Right atrium auricular region (tissue), 2 donors: ENCODE measurements around the gene SFXN5. TPM values are rescaled to one million over a fixed set of nuclear protein-coding genes. Genes with fewer than 3 reads are reported as not detected.

ENCODE experiments used
- DNase-seq: peaks from one replicate; pipeline ENCODE4 v3.0.0-alpha.2; 2019; ENCODE audit warnings: low spot score
- H3K27ac ChIP-seq, 2 donors: fragments of 200-600 bp; sonication (generic); 1 replicate in 1 of 2; 2 replicates in 1 of 2; pipeline ENCODE4 v1.5.1; 2016 to 2019
- H3K27me3 ChIP-seq, 2 donors: fragments of 200-600 bp; sonication (generic); one replicate each; pipeline versions ENCODE4 v1.5.1 to v1.6.0; 2017 to 2019
- H3K36me3 ChIP-seq: fragments of 200-600 bp; sonication (generic); one replicate; pipeline ENCODE4 v1.5.1; 2016
- H3K4me1 ChIP-seq, 2 donors: fragments of 200-600 bp; sonication (generic); one replicate each; pipeline versions ENCODE4 v1.5.1 to v1.6.0; 2017 to 2019
- H3K4me3 ChIP-seq, 2 donors: fragments of 200-600 bp; sonication (generic); 1 replicate in 1 of 2; 2 replicates in 1 of 2; pipeline ENCODE4 v1.5.1; 2017 to 2019; ENCODE audit warnings: mild to moderate bottlenecking in 1 of 2, moderate library complexity in 1 of 2
- H3K9me3 ChIP-seq, 2 donors: fragments of 200-600 bp; sonication (generic); one replicate each; pipeline ENCODE4 v1.5.1; 2019
- CTCF ChIP-seq, 2 donors: fragments of 200-600 bp; sonication (generic); IDR thresholded peaks; one replicate each; pipeline ENCODE4 v1.5.1; 2019; ENCODE audit warnings: antibody characterized with exemption in 2 of 2
- total RNA-seq, 2 donors: library from RNA; depleted of rRNA; stranded (reverse); fragments of >200 nt; gene quantifications; one replicate each; pipeline ENCODE4 v1.1.0, GENCODE V29; 2016

SFXN5 gene
- total RNA-seq, 2 donors from 2014 or later = 4.5 to 5.8 TPM

DNA sequence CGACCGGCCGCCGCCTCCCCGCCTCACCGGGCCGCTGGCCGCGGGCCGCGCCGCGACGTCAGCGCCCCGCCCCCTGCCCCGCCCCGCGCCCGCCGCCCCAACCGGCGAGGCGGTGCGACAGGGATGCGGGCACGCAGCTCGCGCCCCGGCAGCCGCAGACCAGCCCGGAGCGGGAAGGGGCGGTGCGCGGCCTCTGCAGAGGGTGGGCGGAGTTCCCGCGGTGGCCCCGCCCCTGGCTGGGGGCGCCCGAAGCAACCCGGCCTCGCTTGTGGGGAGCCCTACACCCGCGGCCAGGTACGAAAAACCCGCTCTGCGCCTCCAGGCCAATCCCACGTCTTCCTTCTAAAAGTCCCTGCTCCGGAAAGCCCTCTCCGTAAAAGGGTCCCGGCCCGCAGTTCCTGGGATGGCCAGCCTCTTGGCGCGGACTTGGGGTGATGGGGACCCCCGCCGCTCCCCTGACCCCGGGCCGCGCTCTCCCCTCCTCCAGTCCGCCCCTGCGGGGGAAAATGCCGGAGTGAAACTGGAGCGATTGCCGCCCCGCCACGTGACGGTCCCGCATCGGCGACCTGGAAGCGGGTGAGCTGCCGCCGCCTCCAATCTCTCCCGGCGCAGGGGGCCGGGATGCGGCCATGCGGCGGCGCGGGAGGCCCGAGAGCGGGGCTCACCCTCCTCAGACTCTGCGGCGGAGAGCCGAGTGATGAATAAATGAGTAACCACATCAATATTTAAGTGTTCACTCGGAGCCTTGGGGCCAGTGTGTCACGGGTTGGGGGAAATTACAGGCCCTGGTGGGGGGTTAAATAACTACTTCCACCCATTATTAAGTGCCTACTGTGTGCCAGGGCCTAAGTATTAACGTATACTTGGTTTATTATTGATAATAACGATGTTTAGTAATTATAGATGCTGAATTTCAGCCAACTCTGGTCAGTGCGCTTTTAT, 41.7 kb upstream of the SFXN5 start, which contains the start of gene RAB11FIP5:
Gene RAB11FIP5 (minus strand): TSS at position 36 of the 942 bp plus-strand sequence. CDS start 171 bp downstream, outside the sequence.
- H3K36me3 ChIP-seq = no peaks in the 10 kb centered on the region
- peak; percentile 79 for DNase-seq
- no peaks in the 10 kb centered on the region for H3K9me3 ChIP-seq
- peak within 1 kb of the TSS; percentile 91 to 92 for H3K27ac ChIP-seq
- H3K27me3 ChIP-seq = no peaks in the 10 kb centered on the region
- H3K4me3 ChIP-seq = peak within 1 kb of the TSS; percentile 72 to 86
- TF ChIP-seq CTCF (IDR thresholded peaks at IDR 0.05) = peak in 1 of 2 donors; percentile 6
- peaks cover 0 to 34% of the 10 kb centered on the region in 2 donors for H3K4me1 ChIP-seq

DNA sequence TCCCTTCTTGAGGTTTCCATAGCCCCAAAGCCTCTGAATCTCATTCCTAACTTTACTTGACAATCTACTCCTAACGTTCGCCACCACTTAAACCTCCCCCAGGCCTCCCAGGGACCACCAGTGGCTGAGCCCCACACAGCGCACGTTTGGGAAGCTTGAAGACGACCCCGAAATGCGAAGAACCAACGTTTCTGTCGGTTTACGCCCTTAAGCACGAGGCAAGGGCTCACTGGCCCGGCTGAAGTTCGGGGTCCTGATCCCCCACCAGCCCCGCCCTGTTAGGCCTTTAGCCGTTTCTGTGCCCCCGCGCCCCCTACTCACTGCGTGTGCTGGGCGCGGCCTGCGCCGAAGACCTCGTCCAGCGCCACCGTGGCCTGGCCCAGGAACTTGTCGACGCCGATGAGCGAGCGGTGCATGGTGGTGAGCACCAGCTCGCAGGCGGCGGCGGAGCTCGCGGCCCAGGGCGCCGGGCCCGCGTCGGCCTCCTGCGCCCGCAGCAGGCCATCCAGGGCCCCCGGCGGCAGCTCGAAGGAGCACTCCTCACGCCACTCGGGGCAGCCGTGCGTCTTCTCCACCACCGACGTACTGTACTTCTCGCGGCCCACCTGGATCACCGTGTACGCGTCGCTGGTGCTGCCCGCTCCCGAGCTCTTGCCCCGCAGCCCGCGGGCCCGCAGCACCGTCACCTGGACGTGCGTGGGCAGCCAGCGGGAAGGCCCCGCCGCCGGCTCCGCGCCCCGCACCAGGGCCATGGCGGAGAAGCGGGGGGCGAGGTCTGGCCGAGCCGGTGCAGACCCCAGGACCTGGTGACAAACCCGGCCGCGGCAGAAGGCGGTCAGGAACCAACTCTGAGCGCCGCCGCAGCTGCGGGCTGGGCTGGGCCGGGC, 40.8 kb upstream of the SFXN5 start:
- H3K4me1 ChIP-seq = peaks cover 0 to 43% of the 10 kb centered on the region in 2 donors
- peak overlapping the region; percentile 89 to 91 for H3K27ac ChIP-seq
- H3K27me3 ChIP-seq = no peaks in the 10 kb centered on the region
- no peaks in the 10 kb centered on the region for H3K36me3 ChIP-seq
- no peak for TF ChIP-seq CTCF (IDR thresholded peaks at IDR 0.05)
- no peaks in the 10 kb centered on the region for H3K9me3 ChIP-seq
- H3K4me3 ChIP-seq = peak overlapping the region; percentile 72 to 86
- no peak for DNase-seq

GRCh38 chr2:73111073-73112025, 39.8 kb upstream of the SFXN5 start:
- Histone ChIP-seq H3K4me3 (peak overlapping the region; percentile 72 to 86), H3K9me3 (no peaks in the 10 kb centered on the region), H3K27me3 (no peaks in the 10 kb centered on the region), H3K36me3 (no peaks in the 10 kb centered on the region), H3K27ac (peak overlapping the region; percentile 89 to 91), H3K4me1 (peaks cover 0 to 52% of the 10 kb centered on the region in 2 donors)
- DNase-seq = no peak
- no peak for TF ChIP-seq CTCF (IDR thresholded peaks at IDR 0.05)

GRCh38 chr2:73110168-73111072, 38.9 kb upstream of the SFXN5 start:
- Histone ChIP-seq H3K27me3 (no peaks in the 10 kb centered on the region), H3K4me1 (peaks cover 0 to 57% of the 10 kb centered on the region in 2 donors), H3K9me3 (no peaks in the 10 kb centered on the region), H3K36me3 (no peaks in the 10 kb centered on the region), H3K4me3 (peak overlapping the region; percentile 72 to 86), H3K27ac (peak overlapping the region; percentile 6 to 91)
- DNase-seq = no peak
- no peak for TF ChIP-seq CTCF (IDR thresholded peaks at IDR 0.05)
